NCI-H1436 treated with DMSO at 0.1 percent for 48 hours (cell line): ENCODE results near the gene NFATC4.
"Not testable (repeated sequence)": the region's sequence is repeated elsewhere in the genome, so short reads cannot be mapped to it uniquely, and the experiment has no call there.

Experiments used
- DNase-seq: peaks from one replicate; lab custom pipeline; 2025; lab: John Stamatoyannopoulos, UW

Gene NFATC4

DNA sequence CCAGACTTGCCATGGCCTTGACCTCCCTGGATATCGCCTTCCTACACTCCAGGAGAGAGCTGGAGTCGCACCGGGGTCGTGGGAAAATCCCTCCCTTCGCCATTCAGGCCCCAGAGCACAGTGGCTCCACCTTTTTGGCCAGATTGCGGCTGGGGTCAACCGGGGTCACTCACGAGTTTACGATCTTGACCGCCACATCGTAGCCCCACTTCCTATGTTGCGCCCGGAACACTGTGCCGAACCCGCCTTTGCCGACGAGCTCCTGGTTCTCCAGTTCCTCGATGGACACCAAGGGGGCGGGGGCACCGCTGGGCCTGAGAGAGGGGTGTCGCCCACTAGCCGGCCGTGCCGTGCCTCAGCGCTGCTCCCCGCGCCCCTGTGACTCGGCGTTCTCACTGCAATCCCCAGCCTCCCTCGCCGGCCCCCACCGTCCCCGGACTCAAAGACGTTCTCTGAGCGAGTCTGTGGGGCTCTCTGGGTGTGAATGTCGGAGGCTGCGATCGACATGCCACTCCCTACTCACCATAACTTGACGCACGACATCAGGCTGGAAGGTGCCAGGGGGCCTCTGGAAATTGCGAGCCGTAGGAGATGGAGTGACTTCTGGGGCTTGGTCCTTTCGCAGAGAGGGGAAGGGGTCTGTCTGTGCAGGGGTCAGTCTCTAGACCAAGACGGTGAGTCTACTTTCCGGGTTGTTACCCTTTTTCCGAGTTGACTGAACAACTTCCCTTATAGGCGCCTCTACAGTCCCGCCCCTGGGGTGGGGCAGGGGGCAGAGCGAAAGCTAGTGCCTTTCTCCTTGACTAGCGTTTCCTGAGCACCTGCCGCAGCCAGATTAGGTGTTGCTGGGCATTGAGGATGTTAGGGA is 28.5 kb upstream of the NFATC4 start, which contains the start of gene RIPK3:
Gene RIPK3 (minus strand): TSS at position 708 of the 868 bp plus-strand sequence. CDS start 165 bp downstream, at position 543.
- DNase-seq: no peak

DNA sequence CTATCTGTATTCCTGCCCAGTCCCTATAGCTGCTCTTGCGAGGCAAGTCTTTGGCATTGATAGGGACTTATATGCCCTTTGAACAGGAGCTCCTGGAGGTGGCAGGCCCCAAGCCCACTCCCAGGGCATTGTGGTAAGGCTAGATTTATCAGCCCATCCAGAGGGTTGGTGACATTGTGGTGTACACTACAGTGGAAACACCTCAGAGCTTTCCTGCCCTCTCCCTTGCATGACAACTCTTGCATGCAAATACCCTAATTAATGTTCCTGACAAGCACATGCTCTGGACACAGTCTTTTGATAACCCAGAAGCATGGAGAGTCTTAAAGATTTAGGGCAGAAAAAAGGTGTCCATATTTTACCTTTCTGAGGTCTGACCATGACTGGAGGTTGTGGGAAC is 27.4 kb upstream of the NFATC4 start:
- no peak for DNase-seq

DNA sequence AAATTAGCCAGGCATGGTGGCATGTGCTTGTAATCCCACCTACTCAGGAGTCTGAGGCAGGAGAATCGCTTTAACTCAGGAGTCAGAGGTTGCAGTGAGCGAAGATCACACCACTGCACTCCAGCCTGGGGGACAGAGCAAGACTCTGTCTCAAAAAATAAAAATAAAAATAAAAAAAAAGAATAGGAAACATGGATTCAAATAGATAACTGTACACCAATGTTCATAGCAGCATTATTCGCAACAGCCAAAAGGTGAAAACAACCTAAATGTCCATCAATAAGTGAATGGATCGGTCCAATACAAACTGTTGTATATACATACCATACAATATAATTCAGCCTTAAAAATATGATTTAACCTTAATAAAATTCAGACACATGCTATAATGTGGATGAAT is 25.1 kb upstream of the NFATC4 start:
- no peak for DNase-seq

DNA sequence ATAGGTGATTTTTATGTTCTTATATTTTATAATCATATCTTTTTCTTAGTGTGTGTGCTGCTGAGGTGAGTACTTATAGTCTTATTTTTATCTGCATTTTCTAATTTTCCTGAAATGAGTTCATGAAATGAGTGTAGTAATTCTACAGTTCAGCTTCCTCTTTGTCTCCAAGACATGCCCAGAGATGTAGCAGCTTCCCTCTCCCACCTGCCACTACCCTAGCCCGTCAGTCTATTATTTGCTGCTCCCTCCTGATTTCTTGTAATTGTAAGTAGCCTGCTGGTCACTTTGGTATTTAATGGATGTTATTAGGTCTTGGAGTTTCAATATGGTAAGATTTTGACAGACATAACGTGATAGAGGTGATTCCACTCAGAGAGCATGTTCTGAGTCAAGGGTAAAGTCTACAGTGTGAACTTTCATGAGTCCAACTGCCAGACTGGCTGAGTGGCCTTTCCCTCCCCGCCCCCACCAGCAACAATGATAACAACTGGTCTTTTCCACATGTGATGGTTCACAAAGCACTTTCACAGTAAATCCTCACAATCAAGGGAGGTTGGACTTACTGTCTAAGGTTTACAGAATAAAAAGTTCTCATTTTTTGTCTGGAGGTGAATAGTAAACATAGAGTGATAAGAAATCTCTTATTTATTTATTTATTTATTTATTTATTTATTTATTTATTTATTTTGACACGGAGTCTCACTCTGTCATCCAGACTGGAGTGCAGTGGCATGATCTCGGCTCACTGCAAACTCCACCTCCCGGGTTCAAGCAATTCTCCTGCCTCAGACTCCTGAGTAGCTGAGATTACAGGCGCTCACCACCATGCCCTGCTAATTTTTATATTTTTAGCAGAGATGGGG is 24.0 kb upstream of the NFATC4 start:
- no peak for DNase-seq

DNA sequence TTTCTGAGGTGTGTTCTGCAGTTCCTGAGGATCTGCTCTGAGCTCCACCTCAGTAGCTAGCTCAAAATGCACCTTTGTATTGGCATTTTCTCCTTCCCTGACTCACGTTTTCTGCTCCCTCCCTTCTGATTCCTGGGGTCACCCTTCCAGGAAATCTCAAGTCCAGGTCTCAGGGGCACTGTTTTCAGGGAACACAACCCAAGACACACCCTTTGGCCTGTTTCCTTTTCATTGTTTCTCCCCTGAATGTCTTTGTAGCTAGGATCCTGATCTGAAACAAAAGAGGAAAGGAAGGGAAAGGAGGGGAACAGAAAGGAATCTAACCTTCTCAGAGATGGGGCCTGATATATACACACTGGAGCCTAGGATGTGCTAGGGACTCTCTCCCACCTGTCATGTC is 20.9 kb upstream of the NFATC4 start:
- no peak for DNase-seq

DNA sequence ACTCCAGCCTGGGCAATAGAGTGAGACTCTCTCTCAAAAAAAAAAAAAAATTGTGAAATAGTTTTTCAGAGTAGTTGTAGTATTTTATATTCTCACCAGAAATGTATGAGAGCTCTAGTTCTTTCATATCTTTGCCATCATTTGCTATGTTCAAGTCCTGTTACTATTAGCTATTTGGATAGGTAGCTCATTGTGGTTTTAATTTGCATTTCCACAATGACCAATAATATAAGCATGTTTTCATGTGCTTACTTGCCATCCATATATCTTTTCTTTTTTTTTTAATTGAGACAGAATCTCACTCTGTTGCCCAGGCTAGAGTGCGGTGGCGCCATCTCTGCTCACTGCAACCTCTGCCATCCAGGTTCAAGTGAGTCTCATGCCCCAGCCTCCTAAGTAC is 19.8 kb upstream of the NFATC4 start:
- no peak for DNase-seq

DNA sequence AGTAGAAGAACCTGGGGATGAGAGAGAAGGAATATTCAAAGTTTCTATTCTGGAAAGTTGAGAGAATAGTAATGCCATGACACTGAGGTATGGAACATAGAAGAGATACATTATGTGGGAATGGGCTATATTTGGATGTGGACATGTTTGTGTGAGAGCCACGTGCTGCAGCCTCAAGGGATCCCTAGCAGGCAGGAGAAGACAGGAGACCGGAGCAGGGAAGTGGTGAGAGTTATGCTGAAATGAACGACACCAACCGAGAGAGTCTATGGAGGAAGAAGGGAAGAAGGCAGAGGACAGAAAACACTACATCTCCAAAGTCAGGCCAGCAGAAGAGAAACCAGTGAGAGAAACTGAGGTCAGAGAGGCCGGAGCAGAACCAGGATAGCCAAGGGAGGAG is 18.2 kb upstream of the NFATC4 start:
- no peak for DNase-seq

DNA sequence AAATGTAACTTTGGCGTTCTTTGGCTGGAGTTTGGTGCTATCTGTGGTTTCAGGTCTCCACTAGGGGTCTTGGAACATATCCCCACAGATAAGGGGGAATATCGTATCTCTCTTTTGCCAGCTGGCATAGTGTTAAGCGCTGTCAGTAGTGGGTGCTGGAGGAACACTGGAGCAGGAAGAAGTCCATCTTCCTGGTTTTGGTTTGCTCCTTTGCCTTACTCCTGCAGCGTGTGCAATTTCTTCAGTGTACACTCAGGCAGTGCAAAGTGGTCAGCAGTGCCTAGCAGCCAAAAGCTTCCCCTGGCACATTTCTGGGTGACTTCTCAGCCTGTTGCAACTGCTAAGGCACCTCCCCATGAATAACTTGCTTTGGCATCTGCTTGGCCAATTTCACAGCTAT is 16.5 kb upstream of the NFATC4 start:
- DNase-seq: no peak

DNA sequence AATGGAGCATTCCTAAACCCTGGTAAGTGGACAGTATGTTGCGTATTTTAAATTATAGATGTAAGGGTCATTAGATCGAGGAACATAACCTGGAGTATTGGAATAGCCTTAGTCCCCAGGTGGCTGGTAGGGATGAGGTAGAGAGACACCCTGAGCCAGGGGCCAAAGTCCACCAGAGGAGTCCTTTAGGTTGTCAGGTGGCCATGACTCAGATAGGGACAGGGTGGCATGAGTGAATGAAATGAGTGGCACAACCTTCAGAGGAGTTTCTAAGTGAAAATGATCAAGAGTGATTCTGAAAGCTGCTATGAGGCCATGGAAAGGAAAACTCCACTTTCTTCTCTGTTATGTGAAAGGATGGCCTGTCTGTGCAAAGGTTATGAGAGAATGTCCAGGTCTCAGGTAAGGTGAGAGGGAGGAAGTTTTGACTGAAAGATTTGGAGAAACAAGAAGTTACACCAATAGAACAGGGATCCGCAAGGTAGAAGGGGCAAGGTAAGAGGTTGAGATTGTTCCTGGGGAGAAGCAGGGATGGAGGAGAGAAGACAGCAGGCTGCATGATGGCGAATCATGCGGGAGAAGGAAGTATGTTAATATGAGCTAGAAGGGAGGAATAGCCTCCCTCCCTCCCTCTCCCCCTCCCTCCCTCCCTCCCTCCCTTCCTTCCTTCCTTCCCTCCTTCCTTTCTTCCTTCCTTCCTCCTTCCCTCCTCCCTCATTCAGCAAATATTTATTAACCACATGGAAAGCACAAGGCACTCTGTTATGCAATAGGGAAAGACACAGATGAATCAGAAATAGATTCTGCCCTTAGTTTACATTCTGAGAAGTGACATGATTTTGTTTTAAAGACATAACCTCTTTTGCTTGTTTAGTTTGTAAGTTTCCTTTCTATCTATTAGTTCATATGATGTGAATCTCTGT is 14.2 kb upstream of the NFATC4 start:
- DNase-seq: no peak

DNA sequence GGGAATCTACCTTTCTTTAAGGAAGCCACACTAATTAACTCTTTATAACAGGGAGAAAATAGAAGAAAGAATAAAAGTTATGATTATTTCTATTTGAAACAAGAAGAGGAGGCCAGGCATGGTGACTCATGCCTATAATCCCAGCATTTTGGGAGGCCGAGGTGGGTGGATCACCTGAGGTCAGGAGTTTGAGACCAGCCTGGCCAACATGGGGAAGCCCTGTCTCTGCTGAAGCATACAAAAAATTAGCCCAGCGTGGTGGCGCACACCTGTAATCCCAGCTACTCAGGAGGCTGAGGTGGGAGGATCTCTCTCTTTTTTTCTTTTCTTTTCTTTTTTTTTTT is 13.5 kb upstream of the NFATC4 start:
- not testable (repeated sequence) for DNase-seq

DNA sequence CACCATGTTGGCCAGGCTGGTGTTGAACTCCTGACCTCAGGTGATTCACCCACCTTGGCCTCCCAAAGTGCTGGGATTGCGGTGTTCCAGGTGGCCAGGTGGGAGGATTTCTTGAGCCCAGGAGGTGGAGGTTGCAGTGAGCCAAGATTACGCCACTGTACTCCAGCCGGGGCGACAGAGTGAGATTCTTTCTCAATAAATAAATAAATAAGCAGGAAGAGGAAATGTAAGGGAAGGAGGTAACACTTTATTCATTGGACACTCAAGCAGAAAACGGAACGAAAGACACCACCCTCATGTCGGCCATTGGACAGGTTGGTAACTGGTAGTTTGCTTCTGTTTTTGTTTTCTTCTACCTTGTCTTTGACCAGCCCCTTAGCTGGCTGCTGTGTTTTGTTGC is 13.0 kb upstream of the NFATC4 start:
- no peak for DNase-seq

DNA sequence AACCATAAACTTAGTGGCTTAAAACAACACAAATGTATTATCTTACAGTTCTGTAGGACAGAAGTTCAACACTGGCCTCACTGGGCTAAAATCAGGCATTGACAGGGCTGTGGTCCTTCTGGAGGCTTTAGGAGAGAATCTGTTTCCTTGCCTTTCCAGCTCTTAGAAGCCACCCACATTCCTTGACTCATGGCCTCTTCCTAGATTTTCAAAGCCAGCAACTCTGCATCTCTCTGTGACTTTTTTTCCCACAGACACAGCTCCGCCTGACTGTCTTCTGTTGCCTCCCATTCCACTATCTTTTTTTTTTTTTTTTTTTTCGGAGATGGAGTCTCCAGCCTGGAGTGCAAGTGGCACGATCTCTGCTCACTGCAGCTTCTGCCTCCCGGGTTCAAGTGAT is 11.8 kb upstream of the NFATC4 start:
- DNase-seq: no peak

DNA sequence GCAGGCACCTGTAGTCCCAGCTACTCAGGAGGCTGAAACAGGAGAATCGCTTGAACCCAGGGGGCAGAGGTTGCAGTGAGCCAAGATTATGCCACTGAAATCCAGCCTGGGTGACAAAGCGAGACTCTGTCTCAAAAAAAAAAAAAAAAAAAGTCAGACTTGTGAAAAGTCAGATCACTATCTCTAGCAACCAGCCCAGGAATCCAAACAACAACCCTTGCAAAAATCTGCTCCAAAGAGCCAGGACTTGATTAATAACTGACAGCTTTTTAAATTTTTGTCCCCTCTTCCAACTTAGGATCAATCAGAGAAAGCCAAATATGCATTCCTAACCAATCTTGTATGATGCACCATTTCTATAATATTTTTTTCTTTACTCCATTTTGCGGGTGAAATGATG is 7.7 kb upstream of the NFATC4 start:
- DNase-seq: no peak

DNA sequence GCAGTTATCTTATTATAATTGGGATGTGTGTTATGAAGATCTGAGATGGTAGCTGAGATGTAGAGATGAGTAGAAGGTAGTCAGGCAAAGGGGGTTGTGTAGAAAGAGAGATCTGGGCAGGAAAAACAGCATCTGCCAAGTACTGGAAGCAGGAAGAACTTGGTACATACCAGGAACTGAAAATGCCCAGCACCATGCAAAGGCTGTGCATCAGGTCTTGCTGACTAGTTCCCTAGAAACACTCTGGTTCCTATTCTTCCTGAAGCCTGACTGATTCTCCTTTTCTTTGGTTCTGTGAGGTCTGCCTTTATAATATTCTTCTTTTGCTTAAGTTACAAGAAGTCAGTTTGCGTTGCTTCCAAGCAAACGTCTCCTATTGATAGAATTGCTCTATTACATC is 6.7 kb upstream of the NFATC4 start:
- DNase-seq: no peak

DNA sequence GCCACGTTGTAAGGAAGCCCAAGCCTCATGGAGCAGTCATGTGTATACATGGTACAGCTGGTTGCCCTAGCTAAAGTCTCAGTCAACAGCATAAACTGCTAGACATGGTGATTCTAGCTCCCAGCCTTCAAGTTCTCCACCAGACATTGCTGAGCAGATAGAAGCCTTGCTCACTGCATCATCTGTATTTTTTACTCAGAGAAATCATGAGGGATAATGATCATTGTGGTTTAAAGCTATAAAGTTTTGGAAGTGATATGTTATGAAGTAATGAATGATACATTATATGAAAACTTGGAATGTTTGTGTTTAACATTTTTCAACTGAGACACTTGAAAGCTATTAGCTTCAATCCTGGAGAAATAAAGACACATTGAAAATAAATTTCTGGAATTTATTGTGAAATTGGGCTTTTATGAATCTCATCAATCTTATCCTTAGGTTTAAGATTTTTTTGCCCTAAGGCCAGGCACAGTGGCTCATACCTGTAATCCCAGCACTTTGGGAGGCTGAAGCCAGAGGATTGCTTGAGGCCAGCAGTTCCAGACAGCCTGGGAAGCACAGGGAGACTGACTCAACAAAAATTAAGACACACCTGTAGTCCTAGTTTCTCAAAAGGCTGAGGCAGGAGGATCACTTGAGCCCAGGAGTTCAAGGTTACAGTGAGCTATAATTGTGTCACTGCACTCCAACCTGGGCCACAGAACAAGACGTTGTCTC is 5.6 kb upstream of the NFATC4 start:
- no peak for DNase-seq

DNA sequence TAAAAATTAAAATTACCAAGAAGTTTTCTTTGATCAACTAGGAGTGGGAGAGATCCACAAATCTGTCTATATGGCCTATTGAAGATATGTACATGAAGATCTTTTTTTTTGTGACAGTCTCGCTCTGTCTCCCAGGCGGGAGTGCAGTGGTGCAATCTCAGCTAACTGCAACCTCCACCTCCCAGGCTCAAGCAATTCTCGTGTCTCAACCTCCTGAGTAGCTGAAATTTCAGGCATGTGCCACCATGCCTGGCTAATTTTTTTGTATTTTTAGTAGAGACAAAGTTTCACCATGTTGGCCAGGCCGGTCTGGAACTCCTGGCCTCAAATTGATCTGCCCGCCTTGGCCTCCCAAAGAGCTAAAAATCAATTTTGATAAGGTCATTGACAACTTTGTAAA is 4.6 kb upstream of the NFATC4 start:
- no peak for DNase-seq

DNA sequence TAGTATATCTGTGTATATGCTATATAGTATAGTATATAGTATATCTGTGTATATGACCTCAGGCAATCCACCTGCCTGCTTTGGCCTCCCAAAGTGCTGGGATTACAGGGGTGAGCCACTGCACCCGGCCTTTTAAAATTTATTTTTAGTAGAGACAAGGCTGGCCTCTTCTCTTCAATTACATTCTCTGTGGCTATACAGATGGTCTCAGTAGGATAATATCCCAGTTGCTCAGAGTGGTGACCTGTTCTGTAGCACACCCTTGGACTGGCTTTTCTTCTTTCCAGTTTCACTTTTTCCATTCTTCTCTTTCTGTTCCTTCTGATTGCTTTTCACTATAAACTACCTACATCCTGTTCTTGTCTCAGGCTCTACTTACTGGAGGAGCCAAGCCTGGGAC is 3.1 kb upstream of the NFATC4 start:
- DNase-seq: no peak

DNA sequence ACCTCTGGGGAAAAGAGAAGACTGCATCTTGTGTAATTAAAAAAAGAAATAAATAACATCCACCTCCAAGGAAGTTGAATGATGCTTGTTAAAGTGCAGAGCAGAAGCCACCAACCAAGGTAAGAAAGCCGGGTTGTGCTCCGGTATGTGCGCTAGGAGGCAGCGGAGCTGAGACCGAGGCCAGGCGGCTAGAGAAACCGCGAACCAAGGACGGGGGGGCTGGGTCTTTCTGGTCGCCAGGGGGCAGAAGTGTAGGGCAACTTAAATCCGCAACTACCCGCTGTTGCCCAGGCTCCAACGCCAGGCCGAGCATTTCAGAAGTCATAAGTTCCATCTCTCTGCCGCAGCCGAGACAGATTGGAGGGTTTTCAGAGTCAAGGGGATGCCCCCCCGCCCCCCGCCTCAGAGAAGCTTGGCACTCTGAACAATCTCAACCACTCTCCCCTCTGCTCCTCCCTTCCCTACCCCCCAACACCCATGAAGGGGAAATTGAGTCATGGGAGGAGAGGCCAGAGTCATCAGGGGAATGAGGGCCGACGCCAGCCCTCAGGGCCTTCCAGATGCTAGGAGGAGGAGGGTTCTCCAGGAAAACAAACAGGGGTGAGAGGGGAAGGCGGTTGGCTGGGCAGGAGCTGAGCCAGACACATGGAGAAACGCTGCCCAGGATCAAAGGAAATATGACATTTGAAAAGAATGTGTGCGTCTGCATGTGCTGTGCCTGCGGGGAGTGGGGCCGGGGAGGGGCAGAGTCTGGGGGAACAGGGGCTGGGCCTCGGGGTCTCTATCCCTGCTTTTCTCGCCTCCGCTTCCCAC is 2.2 kb upstream of the NFATC4 start:
- DNase-seq: peak; percentile 59

DNA sequence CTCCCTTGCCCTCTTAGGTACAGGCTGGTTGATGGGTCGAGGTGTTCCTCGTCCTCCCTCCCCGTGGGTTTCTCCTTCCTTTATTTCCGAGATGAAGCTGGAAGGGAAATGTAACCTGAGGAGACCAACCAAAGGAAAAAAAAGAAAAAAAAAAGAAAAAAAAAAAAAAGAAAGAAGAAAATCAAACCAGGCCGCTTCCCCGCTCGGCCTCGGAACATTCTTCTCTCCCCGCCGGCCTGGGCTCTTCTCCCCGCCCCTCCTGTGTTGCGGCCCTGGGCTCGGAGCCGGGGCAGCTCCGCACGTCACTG is 1.6 kb upstream of the NFATC4 start:
- no peak for DNase-seq

DNA sequence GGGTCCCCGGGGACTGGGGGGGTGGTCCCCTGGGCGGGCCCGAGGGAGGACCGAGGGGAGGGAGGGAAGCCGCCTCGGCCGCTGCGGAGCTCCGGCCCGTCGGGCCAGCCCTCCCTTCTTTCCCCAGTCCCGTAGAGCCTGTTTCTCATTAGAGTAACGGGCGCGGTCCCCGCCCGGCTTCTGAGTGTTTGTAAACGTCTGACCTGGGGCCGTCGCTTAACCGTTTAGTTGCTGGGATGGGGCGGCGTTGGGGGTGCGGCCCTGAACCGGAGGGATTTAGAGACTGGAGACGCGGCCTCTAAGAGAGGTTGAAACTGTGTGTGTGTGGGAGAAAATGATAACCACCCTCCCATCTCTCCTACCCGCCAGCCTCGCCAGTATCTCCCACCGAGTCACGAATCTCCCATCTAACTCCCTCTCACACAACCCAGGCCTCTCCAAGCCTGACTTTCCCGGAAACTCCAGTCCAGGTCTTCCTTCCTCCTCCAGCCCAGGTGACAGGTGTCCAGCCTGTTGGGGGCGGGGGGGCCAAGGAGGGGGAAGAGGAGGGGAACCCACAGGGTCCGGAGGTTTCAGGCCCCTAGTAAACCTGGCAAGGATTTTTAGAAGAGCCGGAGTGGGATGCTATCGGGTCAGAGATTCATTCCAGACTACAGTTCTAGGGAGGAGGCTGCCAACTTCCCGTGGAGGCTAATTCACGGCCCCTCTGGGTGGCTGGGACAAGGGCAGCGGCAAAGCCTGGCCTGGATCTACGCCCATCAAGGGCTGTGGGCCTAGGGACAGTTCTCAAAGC is 1.1 kb upstream of the NFATC4 start:
- DNase-seq: peak; percentile 81
